ENCODE data around the gene RAB3IL1. TPM values are rescaled to one million over a fixed set of nuclear protein-coding genes. Genes with fewer than 3 reads are reported as not detected.
A peak's percentile ranks its signal among the peaks of the same experiment; 100 is the strongest.

RAB3IL1 gene
- total RNA-seq, 1 experiment from 2014 or later, result 18.1 TPM

DNA sequence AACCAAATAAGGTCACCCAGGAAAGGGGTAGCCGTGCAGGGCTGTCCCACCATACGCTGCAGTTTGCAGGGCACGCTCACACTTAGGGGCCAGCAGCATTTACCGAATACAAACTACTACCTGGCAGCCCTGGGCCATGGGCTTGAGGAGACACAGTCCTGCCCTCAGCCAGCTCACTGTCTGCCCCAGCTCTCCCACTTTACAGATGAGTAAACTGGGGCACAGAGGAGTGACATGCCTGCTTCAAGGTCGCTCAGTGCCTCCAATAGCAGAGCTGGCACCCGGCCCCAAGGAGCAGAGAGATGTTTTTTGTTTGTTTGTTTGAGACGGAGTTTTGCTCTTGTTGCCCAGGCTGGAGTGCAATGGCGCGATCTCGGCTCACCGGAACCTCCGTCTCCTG lies 28.8 kb downstream of the RAB3IL1 start:
- intact Hi-C loops (cut with micrococcal nuclease), result no loop called here
- Histone ChIP-seq H4K20me1 (ENCODE audit: insufficient read depth) (no peaks in the 10 kb centered on the region), H3K79me2 (ENCODE audit: insufficient read depth, low read length) (no peaks in the 10 kb centered on the region; the same call in 1 of the 2 replicates), H3K9me2 (ENCODE audit: insufficient read depth) (no peaks in the 10 kb centered on the region), H2AFZ (ENCODE audit: low read depth, low read length, poor library complexity, severe bottlenecking) (no peak overlapping the region), H3K4me2 (ENCODE audit: low read length) (no peak overlapping the region), H3K4me1 (ENCODE audit: control insufficient read depth in 1 of 2, insufficient read depth in 2 of 2, low read length in 2 of 2) (peaks cover 21 to 32% of the 10 kb centered on the region in 2 experiments), H3K36me3 (ENCODE audit: control insufficient read depth in 1 of 2, insufficient read depth in 2 of 2, low read length in 2 of 2) (peaks cover 0 to 3% of the 10 kb centered on the region in 2 experiments; a peak in 1 of 4 replicates), H3K9ac (ENCODE audit: low read length) (no peak overlapping the region), H3K27me3 (ENCODE audit: insufficient read depth, low read length) (no peaks in the 10 kb centered on the region), H3K4me3 (replicated peaks in 1 of 2; ENCODE audit: low read depth in 1 of 2, low read length in 2 of 2) (no peak overlapping the region), H3K27ac (ENCODE audit: low read depth, low read length) (no peak overlapping the region), H3K9me3 (ENCODE audit: control insufficient read depth in 1 of 2, insufficient read depth in 1 of 2, low read depth in 1 of 2, low read length in 2 of 2) (peaks cover 0 to 6% of the 10 kb centered on the region in 2 experiments; a peak in 1 of 4 replicates)
- TSS peak; percentile 21 for BruUV-seq (replicated peaks)
- RAD21 ChIA-PET (ENCODE audit: low non-redundant PET in 1 of 2, low total read pairs in 2 of 2, uncharacterized antibody in 2 of 2, unreplicated experiment in 2 of 2), result no interaction called here
- DNase-seq (ENCODE audit: low read depth, low spot score) (no peak), ATAC-seq (no peak)
- CTCF ChIA-PET, result interaction anchor here (0.6 to 1.1 kb wide), 3 partner anchors 10 to 1794 kb away, joined by 3 to 4 read pairs (median 3); no protein-coding TSS in a partner anchor
- POLR2A ChIA-PET, result no interaction called here
- TF ChIP-seq CBX3 (IDR thresholded peaks at IDR 0.05; ENCODE audit: low read depth) (no peak), ELF1 (IDR thresholded peaks at IDR 0.05; ENCODE audit: borderline replicate concordance, low read depth) (no peak), POLR2A (IDR thresholded peaks at IDR 0.05; ENCODE audit: borderline replicate concordance, extremely low read depth, insufficient read depth, insufficient read length) (no peak), ATF3 (IDR thresholded peaks at IDR 0.05) (no peak), CTCF (IDR thresholded peaks at IDR 0.05 in 2 of 3, conservative IDR thresholded peaks at IDR 0.05 in 1 of 3; ENCODE audit: borderline replicate concordance in 1 of 3, insufficient read depth in 1 of 3, low read depth in 2 of 3, low read length in 2 of 3) (no peak), EZH2 (IDR thresholded peaks at IDR 0.05) (no peak), JUND (IDR thresholded peaks at IDR 0.05) (no peak), TCF7L2 (IDR thresholded peaks at IDR 0.05; ENCODE audit: borderline replicate concordance, extremely low read depth, insufficient read depth, insufficient read length) (no peak), ZNF274 (IDR thresholded peaks at IDR 0.05; ENCODE audit: low read depth, low read length) (no peak), SRF (IDR thresholded peaks at IDR 0.05; ENCODE audit: low read depth) (no peak), FOSL1 (IDR thresholded peaks at IDR 0.05; ENCODE audit: low read depth) (no peak), REST (IDR thresholded peaks at IDR 0.05; ENCODE audit: low read depth) (no peak), POLR2AphosphoS5 (IDR thresholded peaks at IDR 0.05; ENCODE audit: low read depth, low read length) (no peak), EGR1 (IDR thresholded peaks at IDR 0.05; ENCODE audit: low read depth) (no peak), CEBPB (IDR thresholded peaks at IDR 0.05; ENCODE audit: low read depth) (no peak)
- TF ChIP-seq, protein P1, sequence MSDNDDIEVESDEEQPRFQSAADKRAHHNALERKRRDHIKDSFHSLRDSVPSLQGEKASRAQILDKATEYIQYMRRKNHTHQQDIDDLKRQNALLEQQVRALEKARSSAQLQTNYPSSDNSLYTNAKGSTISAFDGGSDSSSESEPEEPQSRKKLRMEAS (IDR thresholded peaks at IDR 0.05), result no peak

Data from HCT116 (cell line).